PFSK-1 (cell line): ENCODE measurements around the gene GET3.

Experiments
- FOXP2 ChIP-seq: optimal IDR thresholded peaks from 2 replicates; pipeline ENCODE3; 2011; ENCODE audit warnings: borderline replicate concordance, control low read depth, inconsistent platforms; ENCODE audit not compliant: insufficient read depth; ENCODE audit errors: extremely low read length, extremely low read depth
- POLR2AphosphoS5 ChIP-seq: IDR thresholded peaks from 2 replicates; pipeline ENCODE4 v1.6.1; 2012; ENCODE audit warnings: low read depth, mild to moderate bottlenecking, control low read depth, low read length, moderate library complexity
- SIN3A ChIP-seq: IDR thresholded peaks from 2 replicates; pipeline ENCODE4 v1.6.1; 2012; ENCODE audit warnings: mild to moderate bottlenecking, low read length, moderate library complexity, borderline replicate concordance; ENCODE audit not compliant: insufficient read depth
- TAF1 ChIP-seq: IDR thresholded peaks from 2 replicates; pipeline ENCODE4 v1.6.1; 2012; ENCODE audit warnings: low read length, control low read depth, borderline replicate concordance; ENCODE audit not compliant: insufficient read depth
- TF ChIP-seq, protein P1 (sequence below), 2 experiments: IDR thresholded peaks; 2 replicates each; pipeline versions ENCODE4 v1.6.1 to v1.8.0; 2011 to 2012; ENCODE audit warnings: low read depth in 2 of 2, low read length in 2 of 2, control low read depth in 1 of 2, inconsistent platforms in 1 of 2, mild to moderate bottlenecking in 1 of 2, moderate library complexity in 1 of 2; ENCODE audit not compliant: insufficient read depth in 1 of 2

DNA sequence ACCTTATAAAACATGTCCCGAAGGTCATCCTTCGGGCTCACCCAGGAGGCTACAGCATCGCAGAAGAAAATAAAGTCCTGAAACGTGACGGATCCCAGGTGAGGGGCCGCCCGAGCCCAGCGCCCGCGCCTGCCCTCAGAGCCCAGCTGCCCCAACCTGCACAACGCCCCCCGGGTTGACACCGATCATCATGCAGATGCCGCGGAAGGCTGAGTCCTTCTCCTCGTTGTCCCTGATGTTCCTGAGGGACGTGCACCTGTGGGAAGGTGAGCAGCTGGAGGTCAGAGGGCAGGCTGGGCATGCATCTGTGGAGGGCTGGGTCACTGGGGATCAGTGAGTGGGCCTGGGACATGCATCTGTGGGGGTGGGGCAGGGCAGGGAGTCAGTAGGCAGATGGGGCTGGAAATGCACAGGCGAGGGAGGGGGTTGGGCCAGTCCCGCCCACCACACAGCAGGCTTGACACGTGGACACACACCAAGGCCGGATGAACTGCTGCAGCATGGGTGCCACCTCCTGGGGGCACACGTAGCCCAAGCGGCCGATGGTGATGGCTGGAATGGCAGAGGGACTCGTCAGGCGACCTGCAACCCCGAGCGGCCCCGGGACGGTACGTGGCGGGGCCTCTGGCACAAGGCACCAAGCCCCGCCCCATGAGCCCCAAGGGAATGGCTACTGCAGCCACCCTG, 35.6 kb upstream of the GET3 start:
- TF ChIP-seq SIN3A (no peak), POLR2AphosphoS5 (0 out of 2 replicates have a peak, but pooled peaks have one; percentile 35), TAF1 (no peak), FOXP2 (peak; percentile 19)
- TF ChIP-seq, protein P1, sequence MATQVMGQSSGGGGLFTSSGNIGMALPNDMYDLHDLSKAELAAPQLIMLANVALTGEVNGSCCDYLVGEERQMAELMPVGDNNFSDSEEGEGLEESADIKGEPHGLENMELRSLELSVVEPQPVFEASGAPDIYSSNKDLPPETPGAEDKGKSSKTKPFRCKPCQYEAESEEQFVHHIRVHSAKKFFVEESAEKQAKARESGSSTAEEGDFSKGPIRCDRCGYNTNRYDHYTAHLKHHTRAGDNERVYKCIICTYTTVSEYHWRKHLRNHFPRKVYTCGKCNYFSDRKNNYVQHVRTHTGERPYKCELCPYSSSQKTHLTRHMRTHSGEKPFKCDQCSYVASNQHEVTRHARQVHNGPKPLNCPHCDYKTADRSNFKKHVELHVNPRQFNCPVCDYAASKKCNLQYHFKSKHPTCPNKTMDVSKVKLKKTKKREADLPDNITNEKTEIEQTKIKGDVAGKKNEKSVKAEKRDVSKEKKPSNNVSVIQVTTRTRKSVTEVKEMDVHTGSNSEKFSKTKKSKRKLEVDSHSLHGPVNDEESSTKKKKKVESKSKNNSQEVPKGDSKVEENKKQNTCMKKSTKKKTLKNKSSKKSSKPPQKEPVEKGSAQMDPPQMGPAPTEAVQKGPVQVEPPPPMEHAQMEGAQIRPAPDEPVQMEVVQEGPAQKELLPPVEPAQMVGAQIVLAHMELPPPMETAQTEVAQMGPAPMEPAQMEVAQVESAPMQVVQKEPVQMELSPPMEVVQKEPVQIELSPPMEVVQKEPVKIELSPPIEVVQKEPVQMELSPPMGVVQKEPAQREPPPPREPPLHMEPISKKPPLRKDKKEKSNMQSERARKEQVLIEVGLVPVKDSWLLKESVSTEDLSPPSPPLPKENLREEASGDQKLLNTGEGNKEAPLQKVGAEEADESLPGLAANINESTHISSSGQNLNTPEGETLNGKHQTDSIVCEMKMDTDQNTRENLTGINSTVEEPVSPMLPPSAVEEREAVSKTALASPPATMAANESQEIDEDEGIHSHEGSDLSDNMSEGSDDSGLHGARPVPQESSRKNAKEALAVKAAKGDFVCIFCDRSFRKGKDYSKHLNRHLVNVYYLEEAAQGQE (IDR thresholded peaks at IDR 0.05; ENCODE audit: insufficient read depth in 1 of 2, low read depth in 2 of 2, low read length in 2 of 2), result no peak
